Stimulated activated naive B cell treated with anti-CD40 and anti-IgM and Interleukin-4, amounts not matched to agents 10 μg/mL and 1 μg/mL and 100 μg/mL, for 72 hours (primary cell): ENCODE results near the gene HPCAL4.

ENCODE experiments used
- ATAC-seq, 2 donors: fragments of 150-1000 bp; cut with Tn5 transposase; replicated peaks; 2 replicates each; pipeline ENCODE4 v1.10.0; 2021; ENCODE audit warnings: moderate library complexity in 1 of 2
- DNase-seq: peaks from one replicate; pipeline ENCODE4 v3.0.0; 2021
- H3K27ac Mint-ChIP-seq: one replicate; pipeline ENCODE4 v1.8.0; 2022; ENCODE audit warnings: mild to moderate bottlenecking, mixed read lengths
- H3K27me3 Mint-ChIP-seq, 2 donors: one replicate each; pipeline ENCODE4 v1.8.0; 2022; ENCODE audit warnings: mixed read lengths in 2 of 2
- H3K36me3 Mint-ChIP-seq, 2 donors: one replicate each; pipeline ENCODE4 v1.8.0; 2022; ENCODE audit warnings: mixed read lengths in 2 of 2, mild to moderate bottlenecking in 1 of 2
- H3K4me1 Mint-ChIP-seq, 2 donors: one replicate each; pipeline ENCODE4 v1.8.0; 2022; ENCODE audit warnings: mixed read lengths in 2 of 2, mild to moderate bottlenecking in 1 of 2
- H3K4me3 Mint-ChIP-seq, 2 donors: one replicate each; pipeline ENCODE4 v1.8.0; 2022; ENCODE audit warnings: mild to moderate bottlenecking in 2 of 2, mixed read lengths in 2 of 2, moderate library complexity in 1 of 2
- H3K9me3 Mint-ChIP-seq, 2 donors: one replicate each; pipeline ENCODE4 v1.8.0; 2022; ENCODE audit warnings: mixed read lengths in 2 of 2, mild to moderate bottlenecking in 1 of 2

Gene HPCAL4

DNA sequence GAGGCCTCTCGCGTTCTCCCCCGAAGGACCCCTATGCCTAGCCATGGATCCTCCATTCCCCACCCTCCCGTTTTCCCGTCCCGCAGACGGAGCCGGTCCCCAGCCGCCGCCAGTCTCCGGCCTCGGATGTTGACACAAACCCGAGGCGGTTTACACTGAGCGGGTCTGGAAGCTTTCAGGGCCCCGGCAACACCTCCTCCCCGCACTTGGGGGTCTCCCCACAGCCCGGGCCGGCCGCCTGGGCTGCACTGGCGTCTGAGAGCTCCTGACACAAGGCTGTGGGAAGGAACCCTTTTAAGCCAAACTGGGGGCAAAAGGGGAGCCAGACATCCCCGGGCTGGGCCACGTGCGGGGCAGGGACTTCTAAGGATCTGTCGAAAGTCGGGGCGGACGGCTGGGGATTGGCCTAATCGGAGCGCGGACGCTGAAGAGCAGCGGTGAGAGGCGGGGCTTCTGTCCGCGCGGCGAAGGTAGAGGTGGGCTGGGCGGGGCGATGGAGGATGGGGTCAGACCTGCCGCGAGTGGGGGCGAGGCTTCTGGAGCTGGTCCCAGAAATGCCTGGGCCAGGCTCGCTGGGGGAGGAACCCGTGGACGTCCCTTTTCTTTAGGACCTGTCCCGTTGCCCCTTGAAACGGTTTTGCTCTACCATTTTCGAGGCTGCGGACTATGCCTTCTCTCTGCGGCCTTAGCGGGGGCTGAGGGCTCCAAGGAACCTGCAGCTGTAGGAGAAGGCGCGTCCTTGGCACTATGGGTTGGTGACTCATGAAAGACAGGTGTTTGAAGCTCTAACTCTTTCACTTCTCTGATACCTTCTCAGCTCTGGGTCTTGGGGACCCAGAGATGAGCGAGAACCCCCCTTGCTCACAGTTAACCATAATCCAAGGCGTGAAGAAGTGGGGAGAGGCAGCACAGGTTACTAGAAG, 1.2 kb upstream of the HPCAL4 start:
- peak overlapping the region; percentile 36 to 79 for H3K4me3 Mint-ChIP-seq
- H3K9me3 Mint-ChIP-seq, result no peaks in the 10 kb centered on the region
- no peak for ATAC-seq
- H3K27me3 Mint-ChIP-seq, result peaks cover 58 to 82% of the 10 kb centered on the region in 2 donors
- no peak for DNase-seq
- H3K27ac Mint-ChIP-seq, result no peak overlapping the region
- H3K36me3 Mint-ChIP-seq, result peaks cover 0 to 2% of the 10 kb centered on the region in 2 donors
- H3K4me1 Mint-ChIP-seq, result peaks cover 12 to 28% of the 10 kb centered on the region in 2 donors

DNA sequence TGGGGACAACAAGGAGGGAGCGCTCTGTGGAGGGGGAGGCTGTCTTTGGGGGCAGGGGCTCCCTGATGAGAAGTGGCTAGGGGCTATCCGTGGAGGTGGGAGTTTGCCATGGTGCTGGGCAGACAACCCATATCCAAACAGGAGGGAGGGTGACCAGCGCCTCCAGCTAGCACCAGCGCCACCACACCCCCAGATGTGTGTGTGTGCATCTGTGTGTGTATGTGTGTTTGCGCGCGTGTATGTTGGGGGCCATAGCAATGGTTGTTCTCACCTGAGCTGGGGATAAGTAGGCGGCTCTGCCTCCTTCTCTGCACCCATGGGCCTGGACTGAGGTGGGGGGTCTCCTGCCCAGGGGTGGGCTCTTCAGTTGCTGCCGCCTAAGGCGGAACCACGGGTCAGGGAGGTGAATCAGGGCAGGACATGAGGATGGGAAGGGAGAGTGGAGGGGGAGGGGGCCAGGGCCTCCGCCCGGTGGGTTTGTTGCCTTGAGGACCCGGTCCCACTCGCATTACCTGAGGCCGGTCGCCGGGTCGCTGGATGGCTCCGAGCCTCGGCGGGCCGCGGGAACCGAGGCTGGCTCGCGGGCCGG, 345 bp downstream of the HPCAL4 start:
- H3K27ac Mint-ChIP-seq, result no peak overlapping the region
- H3K27me3 Mint-ChIP-seq, result peaks cover 65 to 83% of the 10 kb centered on the region in 2 donors
- no peaks in the 10 kb centered on the region for H3K9me3 Mint-ChIP-seq

DNA sequence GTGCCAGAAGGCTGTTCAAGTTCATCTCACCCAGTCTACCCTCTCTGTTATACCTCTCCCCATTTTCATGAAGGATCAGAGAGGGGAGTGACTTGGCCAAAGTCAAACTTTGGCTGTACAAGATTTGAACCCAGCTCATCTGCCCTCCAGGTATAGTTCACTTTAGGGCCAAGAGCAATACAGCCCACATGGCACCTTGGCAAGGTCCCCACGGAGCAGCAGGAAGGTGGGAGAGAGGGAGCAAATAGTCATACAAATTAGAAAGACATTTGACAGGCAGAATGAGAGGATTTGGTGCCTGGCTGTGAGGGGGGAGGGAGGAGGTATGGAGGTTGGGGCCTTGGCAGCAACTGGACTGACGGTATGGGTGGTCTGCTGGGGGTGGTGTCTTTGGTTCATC, 1.0 kb downstream of the HPCAL4 start:
- no peak for ATAC-seq
- peak overlapping the region; percentile 75 to 79 for H3K4me3 Mint-ChIP-seq
- peaks cover 0 to 2% of the 10 kb centered on the region in 2 donors for H3K36me3 Mint-ChIP-seq
- no peak for DNase-seq
- no peaks in the 10 kb centered on the region for H3K9me3 Mint-ChIP-seq
- H3K27ac Mint-ChIP-seq, result no peak overlapping the region
- H3K4me1 Mint-ChIP-seq, result peaks cover 12 to 28% of the 10 kb centered on the region in 2 donors
- H3K27me3 Mint-ChIP-seq, result peaks cover 63 to 83% of the 10 kb centered on the region in 2 donors

More for the DNA sequence above, 345 bp downstream of the HPCAL4 start:
- ATAC-seq (peak in 1 of 2 donors; percentile 2), DNase-seq (no peak)
- Mint-ChIP-seq H3K36me3 (peaks cover 0 to 2% of the 10 kb centered on the region in 2 donors), H3K4me3 (peak overlapping the region; percentile 75 to 79), H3K4me1 (peaks cover 12 to 28% of the 10 kb centered on the region in 2 donors)

DNA sequence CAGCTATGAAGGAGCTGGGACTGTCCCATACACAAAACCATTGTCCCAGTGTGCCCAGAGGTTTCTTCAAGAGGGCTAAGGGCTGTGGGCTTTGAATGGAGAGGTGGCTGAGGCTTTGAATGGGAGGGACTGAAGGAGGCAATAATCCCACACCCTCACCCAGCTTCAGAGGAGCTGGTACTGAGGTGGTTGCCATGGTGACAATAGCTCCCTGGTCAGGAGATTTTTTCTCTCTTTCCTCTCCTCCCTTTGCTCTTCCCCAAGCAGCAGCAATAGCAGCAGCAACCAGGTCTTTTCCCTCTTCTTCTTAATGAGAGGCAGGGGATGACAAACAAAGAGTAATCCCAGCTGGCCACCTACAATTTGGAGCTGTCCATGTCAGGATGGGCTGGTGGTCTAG, 1.6 kb downstream of the HPCAL4 start:
- peaks cover 12 to 32% of the 10 kb centered on the region in 2 donors for H3K4me1 Mint-ChIP-seq
- H3K9me3 Mint-ChIP-seq, result peaks cover 0 to 2% of the 10 kb centered on the region in 2 donors
- DNase-seq, result no peak
- no peak overlapping the region for H3K27ac Mint-ChIP-seq
- peaks cover 3% of the 10 kb centered on the region in 2 donors for H3K36me3 Mint-ChIP-seq
- H3K27me3 Mint-ChIP-seq, result peaks cover 63 to 85% of the 10 kb centered on the region in 2 donors
- no peak for ATAC-seq
- no peak overlapping the region for H3K4me3 Mint-ChIP-seq

DNA sequence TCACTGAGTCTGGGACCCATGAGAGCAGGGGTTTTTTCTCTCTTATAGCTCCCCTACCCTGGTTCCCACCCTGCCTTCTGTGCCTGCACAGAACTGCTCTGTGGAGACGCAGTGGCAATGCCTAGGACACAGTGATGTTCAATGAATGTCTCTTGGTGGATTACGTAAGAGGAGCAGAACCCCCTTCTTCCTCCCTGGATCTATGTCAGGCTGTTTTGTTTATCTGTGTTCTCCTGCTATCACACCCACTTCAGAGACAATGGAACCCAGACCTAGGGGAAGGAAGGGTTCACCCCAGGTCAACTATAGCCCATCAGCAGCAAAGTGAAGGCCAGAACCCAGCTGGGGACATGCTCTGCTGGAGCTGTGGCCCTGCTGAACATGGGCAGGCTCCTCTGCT, 2.0 kb downstream of the HPCAL4 start:
- no peak overlapping the region for H3K27ac Mint-ChIP-seq
- peaks cover 0 to 3% of the 10 kb centered on the region in 2 donors for H3K9me3 Mint-ChIP-seq
- ATAC-seq, result no peak
- peaks cover 13 to 36% of the 10 kb centered on the region in 2 donors for H3K4me1 Mint-ChIP-seq
- peaks cover 5% of the 10 kb centered on the region in 2 donors for H3K36me3 Mint-ChIP-seq
- no peak for DNase-seq
- no peak overlapping the region for H3K4me3 Mint-ChIP-seq
- H3K27me3 Mint-ChIP-seq, result peaks cover 68 to 89% of the 10 kb centered on the region in 2 donors

DNA sequence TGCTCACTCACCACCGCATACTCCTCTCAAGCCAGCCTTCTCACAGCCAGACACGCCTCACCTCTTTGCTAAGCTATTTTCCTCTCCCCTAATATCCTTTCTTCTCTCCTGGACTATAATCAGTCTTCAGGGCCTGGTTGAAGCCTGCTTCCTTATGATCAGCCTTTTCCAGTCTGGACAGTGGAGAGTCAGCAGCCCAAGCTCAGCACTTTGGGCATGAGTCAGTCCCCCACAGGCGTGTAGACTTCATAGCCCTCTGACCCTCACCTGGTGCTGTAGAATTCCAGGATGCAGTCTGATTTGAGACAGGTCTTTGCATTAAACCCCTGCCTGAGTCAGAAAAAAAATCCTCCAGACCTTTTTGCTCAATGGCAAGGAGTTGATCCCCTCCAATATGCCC, 2.5 kb downstream of the HPCAL4 start:
- peaks cover 13 to 36% of the 10 kb centered on the region in 2 donors for H3K4me1 Mint-ChIP-seq
- no peak for ATAC-seq

DNA sequence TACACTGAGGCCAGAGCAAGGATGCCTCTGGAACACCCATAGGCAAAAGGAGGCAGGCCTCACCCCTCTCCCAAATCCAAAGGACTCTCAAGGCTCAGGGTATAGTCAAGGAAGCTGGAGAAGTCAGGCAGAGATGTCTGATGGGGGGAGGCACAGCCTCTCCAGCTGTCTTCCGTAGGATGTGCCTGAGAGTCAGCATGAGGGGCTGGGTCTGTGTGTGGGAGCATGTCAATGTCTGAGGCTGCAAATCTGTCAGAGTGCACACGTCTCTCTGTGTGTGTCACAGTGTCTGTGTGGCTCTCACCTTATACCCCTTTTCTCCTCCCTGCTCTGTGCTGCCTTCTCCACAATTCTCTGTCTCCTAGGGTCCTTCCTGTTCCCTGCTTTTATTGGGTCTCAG, 4.0 kb downstream of the HPCAL4 start:
- peaks cover 74 to 99% of the 10 kb centered on the region in 2 donors for H3K27me3 Mint-ChIP-seq
- ATAC-seq, result no peak
- peaks cover 0 to 3% of the 10 kb centered on the region in 2 donors for H3K9me3 Mint-ChIP-seq
- peaks cover 13 to 30% of the 10 kb centered on the region in 2 donors for H3K4me1 Mint-ChIP-seq
- DNase-seq, result no peak
- H3K36me3 Mint-ChIP-seq, result peaks cover 5% of the 10 kb centered on the region in 2 donors
- no peak overlapping the region for H3K27ac Mint-ChIP-seq
- H3K4me3 Mint-ChIP-seq, result no peak overlapping the region

More for the DNA sequence above, 2.5 kb downstream of the HPCAL4 start:
- no peak overlapping the region for H3K4me3 Mint-ChIP-seq
- peaks cover 0 to 3% of the 10 kb centered on the region in 2 donors for H3K9me3 Mint-ChIP-seq
- H3K27ac Mint-ChIP-seq, result no peak overlapping the region
- peaks cover 5% of the 10 kb centered on the region in 2 donors for H3K36me3 Mint-ChIP-seq
- no peak for DNase-seq
- H3K27me3 Mint-ChIP-seq, result peaks cover 73 to 94% of the 10 kb centered on the region in 2 donors

DNA sequence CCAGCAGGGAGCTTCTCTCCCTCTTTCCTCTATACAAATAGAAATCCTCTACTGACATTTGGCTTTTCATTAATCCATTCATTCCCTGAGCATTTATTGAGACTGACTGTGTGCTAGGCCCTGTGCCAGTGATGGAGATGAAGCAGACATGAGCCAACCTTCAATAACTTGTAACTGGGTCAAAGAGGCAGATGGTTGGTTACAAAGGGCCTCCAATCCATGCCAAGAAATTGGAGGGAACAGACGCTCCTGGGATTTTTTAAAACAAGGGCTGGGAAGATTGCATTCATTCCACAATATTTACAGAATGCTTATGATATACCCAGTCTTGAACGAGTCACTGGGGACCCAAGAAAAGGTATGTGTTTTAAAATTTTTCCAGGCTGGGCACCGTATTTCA, 6.2 kb downstream of the HPCAL4 start:
- no peak for DNase-seq
- ATAC-seq, result no peak

DNA sequence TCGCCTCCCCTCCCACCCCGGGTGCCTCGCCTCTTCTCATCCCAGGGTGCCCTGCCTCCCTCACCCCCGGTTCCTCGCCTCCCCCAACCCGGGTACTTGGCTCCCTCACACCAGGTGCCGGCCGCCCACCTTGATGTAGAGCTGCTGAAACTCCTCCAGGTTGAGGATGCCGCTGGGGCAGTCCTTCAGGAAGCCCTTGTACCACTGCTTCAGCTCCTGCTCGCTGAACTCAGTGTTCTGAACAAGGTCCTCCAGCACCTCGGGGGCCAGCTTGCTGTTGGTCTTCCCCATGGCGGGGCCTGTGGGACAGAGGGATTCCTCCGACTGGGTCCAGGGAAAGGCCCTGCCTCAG, 6.9 kb downstream of the HPCAL4 start:
- Mint-ChIP-seq H3K27me3 (peaks cover 62 to 90% of the 10 kb centered on the region in 2 donors), H3K9me3 (peaks cover 0 to 3% of the 10 kb centered on the region in 2 donors), H3K36me3 (peaks cover 3 to 5% of the 10 kb centered on the region in 2 donors), H3K4me3 (no peak overlapping the region), H3K27ac (peak overlapping the region; percentile 28), H3K4me1 (peaks cover 3 to 8% of the 10 kb centered on the region in 2 donors)
- DNase-seq (no peak), ATAC-seq (no peak)

More for the DNA sequence above, 6.2 kb downstream of the HPCAL4 start:
- Mint-ChIP-seq H3K9me3 (peaks cover 0 to 3% of the 10 kb centered on the region in 2 donors), H3K4me3 (no peak overlapping the region), H3K4me1 (peaks cover 3 to 9% of the 10 kb centered on the region in 2 donors), H3K27ac (no peak overlapping the region), H3K36me3 (peaks cover 3 to 5% of the 10 kb centered on the region in 2 donors), H3K27me3 (peaks cover 69 to 90% of the 10 kb centered on the region in 2 donors)

DNA sequence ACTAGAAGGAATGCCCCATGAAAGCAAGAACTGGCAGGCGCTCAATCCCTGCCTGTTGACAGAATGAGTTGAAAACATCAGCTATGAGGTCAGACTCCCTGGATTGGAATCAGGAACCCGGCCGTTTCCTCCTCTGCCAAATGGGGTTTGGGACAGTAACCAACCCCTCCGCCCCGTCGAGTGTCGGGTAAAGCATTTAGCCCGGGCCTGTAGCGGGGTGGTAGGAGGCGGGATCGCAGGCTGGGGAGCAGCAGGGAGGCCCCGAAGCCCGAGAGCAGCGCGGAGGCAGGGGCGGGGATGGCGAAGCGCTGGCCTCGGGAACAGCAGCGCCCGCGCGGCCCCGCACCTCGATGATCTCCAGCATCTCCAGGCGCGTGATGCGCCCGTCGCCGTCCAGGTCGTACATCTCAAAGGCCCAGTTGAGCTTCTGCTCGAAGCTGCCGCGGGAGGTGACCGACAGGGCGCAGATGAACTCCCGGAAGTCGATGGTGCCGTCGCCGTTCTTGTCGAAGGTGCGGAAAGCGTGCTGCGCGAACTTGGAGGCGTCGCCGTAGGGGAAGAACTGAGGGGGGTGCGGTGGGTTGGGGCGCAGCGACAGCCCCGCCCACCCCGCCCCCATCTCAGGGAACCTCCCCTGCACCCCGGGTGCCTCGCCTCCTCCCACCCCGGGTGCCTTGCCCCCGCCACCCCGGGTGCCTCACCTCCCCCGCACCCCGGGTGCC, 7.5 kb downstream of the HPCAL4 start:
- Mint-ChIP-seq H3K27ac (no peak overlapping the region), H3K4me3 (no peak overlapping the region), H3K9me3 (peaks cover 0 to 3% of the 10 kb centered on the region in 2 donors), H3K36me3 (peaks cover 3 to 5% of the 10 kb centered on the region in 2 donors), H3K4me1 (peaks cover 3 to 8% of the 10 kb centered on the region in 2 donors), H3K27me3 (peaks cover 57 to 90% of the 10 kb centered on the region in 2 donors)
- no peak for ATAC-seq
- no peak for DNase-seq

DNA sequence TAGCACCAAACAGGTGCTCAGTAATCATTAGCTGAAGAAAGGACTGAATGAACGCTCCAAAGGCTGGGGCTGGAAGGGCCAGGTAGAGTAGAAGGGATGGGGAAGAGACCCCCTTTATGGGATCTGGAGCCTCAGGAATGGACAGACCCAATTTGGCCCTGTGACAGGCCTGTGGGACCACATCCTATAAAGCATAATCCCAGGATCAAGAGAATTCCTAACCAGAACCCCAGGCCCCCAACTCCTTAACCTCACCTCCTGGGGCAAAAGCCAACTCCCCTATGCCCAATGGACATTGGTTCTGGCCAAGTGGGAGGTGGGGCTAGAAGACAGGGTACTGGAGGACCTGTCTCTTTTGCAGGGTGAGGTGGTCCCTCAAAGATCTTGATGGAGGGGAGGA, 9.2 kb downstream of the HPCAL4 start:
- Mint-ChIP-seq H3K27me3 (peaks cover 45 to 79% of the 10 kb centered on the region in 2 donors), H3K36me3 (peaks cover 3 to 5% of the 10 kb centered on the region in 2 donors), H3K4me1 (peaks cover 3 to 8% of the 10 kb centered on the region in 2 donors), H3K9me3 (peaks cover 0 to 3% of the 10 kb centered on the region in 2 donors), H3K27ac (no peak overlapping the region), H3K4me3 (no peak overlapping the region)
- ATAC-seq (no peak), DNase-seq (no peak)

DNA sequence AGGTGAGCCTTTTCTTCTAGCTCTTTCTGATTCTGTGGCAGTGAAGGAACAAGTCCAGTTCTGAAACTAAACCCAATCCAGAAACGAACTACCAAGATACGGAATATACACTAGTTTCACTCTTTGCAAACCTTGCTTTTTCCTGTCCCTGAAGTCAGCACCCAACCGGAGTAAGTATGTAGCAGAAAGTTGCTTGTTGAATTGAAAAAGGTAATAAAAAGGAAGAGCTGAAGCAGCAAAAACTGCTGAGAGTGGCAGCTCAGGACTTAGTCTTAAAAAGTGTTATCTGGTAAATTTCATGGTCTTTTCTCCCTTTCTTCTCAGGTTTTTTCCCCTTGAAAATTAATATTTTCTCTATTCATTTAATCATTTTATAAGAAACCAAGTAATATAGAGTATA, 9.9 kb downstream of the HPCAL4 start:
- Mint-ChIP-seq H3K36me3 (peaks cover 3 to 5% of the 10 kb centered on the region in 2 donors), H3K27ac (no peak overlapping the region)

DNA sequence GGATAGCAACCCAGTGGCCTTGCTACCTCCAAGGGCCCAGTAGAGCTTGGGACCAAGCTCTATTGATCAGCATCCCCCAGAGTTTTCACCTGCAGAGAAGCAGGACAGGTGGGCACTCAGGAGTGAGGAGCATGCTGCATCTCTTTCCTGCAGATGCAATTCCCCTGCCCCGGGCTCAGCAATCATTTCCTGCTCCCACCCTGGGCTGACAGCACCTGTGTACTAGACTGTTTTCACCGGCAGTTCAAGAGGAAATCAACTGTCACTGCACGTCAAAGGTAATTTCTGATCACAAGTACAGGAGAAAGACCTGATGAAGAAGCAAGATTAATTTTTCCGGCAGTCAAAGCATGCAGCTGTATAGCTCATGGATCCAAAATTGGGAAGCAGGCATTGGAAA, 10.5 kb downstream of the HPCAL4 start:
- H3K9me3 Mint-ChIP-seq, result peaks cover 0 to 3% of the 10 kb centered on the region in 2 donors
- H3K4me3 Mint-ChIP-seq, result no peak overlapping the region
- peaks cover 36 to 68% of the 10 kb centered on the region in 2 donors for H3K27me3 Mint-ChIP-seq
- ATAC-seq (no peak), DNase-seq (no peak)
- H3K27ac Mint-ChIP-seq, result no peak overlapping the region
- H3K4me1 Mint-ChIP-seq, result peaks cover 3 to 8% of the 10 kb centered on the region in 2 donors
- peaks cover 3 to 5% of the 10 kb centered on the region in 2 donors for H3K36me3 Mint-ChIP-seq

More for the DNA sequence above, 9.9 kb downstream of the HPCAL4 start:
- no peak for DNase-seq
- peaks cover 0 to 3% of the 10 kb centered on the region in 2 donors for H3K9me3 Mint-ChIP-seq
- H3K4me1 Mint-ChIP-seq, result peaks cover 3 to 8% of the 10 kb centered on the region in 2 donors
- H3K4me3 Mint-ChIP-seq, result no peak overlapping the region
- peaks cover 39 to 71% of the 10 kb centered on the region in 2 donors for H3K27me3 Mint-ChIP-seq
- no peak for ATAC-seq

DNA sequence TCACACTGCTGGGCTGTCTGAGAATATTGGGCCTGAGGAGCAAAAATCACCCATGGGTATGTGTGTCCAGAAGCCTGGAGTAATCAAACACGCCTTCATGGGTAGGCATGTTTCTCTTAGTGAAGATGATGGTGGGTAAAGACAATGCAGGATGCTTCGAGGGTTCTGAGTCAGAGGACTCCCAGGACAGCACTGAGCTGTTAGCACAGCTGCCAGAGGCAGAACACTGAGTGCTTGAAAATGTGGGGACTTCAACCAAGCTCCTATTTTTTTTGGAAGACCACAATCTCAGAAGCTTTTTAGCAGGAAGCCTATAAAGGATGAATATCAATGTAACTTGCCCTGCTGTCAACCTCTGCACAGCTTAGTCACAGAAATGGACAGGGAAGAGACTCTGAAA, 11.4 kb downstream of the HPCAL4 start:
- peaks cover 3 to 6% of the 10 kb centered on the region in 2 donors for H3K4me1 Mint-ChIP-seq
- peaks cover 0 to 3% of the 10 kb centered on the region in 2 donors for H3K9me3 Mint-ChIP-seq
- H3K36me3 Mint-ChIP-seq, result peaks cover 3 to 4% of the 10 kb centered on the region in 2 donors
- DNase-seq (no peak), ATAC-seq (no peak)
- peaks cover 37 to 58% of the 10 kb centered on the region in 2 donors for H3K27me3 Mint-ChIP-seq
- H3K27ac Mint-ChIP-seq, result no peak overlapping the region
- no peak overlapping the region for H3K4me3 Mint-ChIP-seq
